Activated T-helper 1 cell treated with Interleukin-2 at 50 U/mL for 16 hours (primary cell): ENCODE results near the gene IP6K3.

Experiments
- DNase-seq: peaks from one replicate; pipeline ENCODE4 v3.0.0-alpha.2; 2020; ENCODE audit warnings: low read depth

The IP6K3 gene

GRCh38 chr6:33689148-33689494 lies 57.6 kb downstream of the IP6K3 start:
- no peak for DNase-seq

GRCh38 chr6:33688451-33689147 lies 58.1 kb downstream of the IP6K3 start:
- no peak for DNase-seq

GRCh38 chr6:33688006-33688405 lies 58.7 kb downstream of the IP6K3 start:
- DNase-seq, result no peak

- DNase-seq, result no peak
These were observed 59.4 kb downstream of the IP6K3 start for GRCh38 chr6:33686981-33687975.

- DNase-seq, result no peak
These were observed 60.3 kb downstream of the IP6K3 start for GRCh38 chr6:33686225-33686924.

- DNase-seq, result no peak
These were observed 61.1 kb downstream of the IP6K3 start for GRCh38 chr6:33685411-33686224.

GRCh38 chr6:33684983-33685382 lies 61.7 kb downstream of the IP6K3 start:
- DNase-seq, result no peak

GRCh38 chr6:33684428-33684896 lies 62.2 kb downstream of the IP6K3 start:
- DNase-seq, result no peak

GRCh38 chr6:33683576-33684427 lies 62.9 kb downstream of the IP6K3 start:
- DNase-seq, result no peak

GRCh38 chr6:33683051-33683571 lies 63.6 kb downstream of the IP6K3 start:
- no peak for DNase-seq

GRCh38 chr6:33682341-33682740 lies 64.4 kb downstream of the IP6K3 start:
- no peak for DNase-seq

GRCh38 chr6:33679761-33680160 lies 66.9 kb downstream of the IP6K3 start:
- DNase-seq, result no peak

- DNase-seq, result no peak
These were observed 67.7 kb downstream of the IP6K3 start for GRCh38 chr6:33678932-33679490.

GRCh38 chr6:33678233-33678931 lies 68.3 kb downstream of the IP6K3 start:
- no peak for DNase-seq

GRCh38 chr6:33677689-33678088 lies 69.0 kb downstream of the IP6K3 start:
- DNase-seq, result no peak

GRCh38 chr6:33677143-33677660 lies 69.5 kb downstream of the IP6K3 start:
- no peak for DNase-seq

GRCh38 chr6:33676416-33677142 lies 70.1 kb downstream of the IP6K3 start:
- no peak for DNase-seq

GRCh38 chr6:33675968-33676367 lies 70.7 kb downstream of the IP6K3 start:
- DNase-seq, result no peak

GRCh38 chr6:33673851-33674250 lies 72.9 kb downstream of the IP6K3 start:
- no peak for DNase-seq
